Measurements from ENCODE around the gene PUM2.
"Not testable (repeated sequence)": the region's sequence is repeated elsewhere in the genome, so short reads cannot be mapped to it uniquely, and the experiment has no call there.

Gene PUM2

GRCh38 chr2:20368706-20369105, 18.1 kb upstream of the PUM2 start:
- no peak for DNase-seq (ENCODE audit: low read depth)

DNA sequence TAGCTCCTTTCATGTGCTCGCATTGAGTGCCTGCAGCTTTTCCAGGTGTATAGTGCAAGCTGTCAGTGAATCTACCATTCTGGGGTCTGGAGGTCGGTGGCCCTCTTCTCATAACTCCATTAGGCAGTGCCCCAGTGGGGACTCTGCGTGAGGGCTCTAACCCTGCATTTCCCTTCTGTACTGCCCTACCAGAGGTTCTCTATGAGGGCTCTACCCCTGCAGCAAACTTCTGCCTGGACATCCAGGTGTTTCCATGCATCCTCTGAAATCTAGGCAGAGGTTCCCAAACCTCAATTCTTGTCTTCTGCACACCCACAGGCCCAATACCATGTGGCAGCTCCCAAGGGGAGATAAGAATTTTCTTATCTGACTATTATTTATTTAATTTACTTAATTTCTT, 17.3 kb upstream of the PUM2 start:
- DNase-seq (ENCODE audit: low read depth) = not testable (repeated sequence)

- no peak for DNase-seq (ENCODE audit: low read depth)
Measured at GRCh38 chr2:20366672-20367116, 16.1 kb upstream of the PUM2 start.

- DNase-seq (ENCODE audit: low read depth) = no peak
Measured at GRCh38 chr2:20365249-20365817, 14.7 kb upstream of the PUM2 start.

- DNase-seq (ENCODE audit: low read depth) = no peak
Measured at GRCh38 chr2:20363578-20363977, 12.9 kb upstream of the PUM2 start.

GRCh38 chr2:20362701-20363435, 12.2 kb upstream of the PUM2 start:
- DNase-seq (ENCODE audit: low read depth) = no peak

- no peak for DNase-seq (ENCODE audit: low read depth)
Measured at GRCh38 chr2:20361893-20362292, 11.2 kb upstream of the PUM2 start.

- DNase-seq (ENCODE audit: low read depth) = no peak
Measured at GRCh38 chr2:20359096-20359495, 8.5 kb upstream of the PUM2 start.

- no peak for DNase-seq (ENCODE audit: low read depth)
Measured at GRCh38 chr2:20357638-20358389, 7.2 kb upstream of the PUM2 start.

DNA sequence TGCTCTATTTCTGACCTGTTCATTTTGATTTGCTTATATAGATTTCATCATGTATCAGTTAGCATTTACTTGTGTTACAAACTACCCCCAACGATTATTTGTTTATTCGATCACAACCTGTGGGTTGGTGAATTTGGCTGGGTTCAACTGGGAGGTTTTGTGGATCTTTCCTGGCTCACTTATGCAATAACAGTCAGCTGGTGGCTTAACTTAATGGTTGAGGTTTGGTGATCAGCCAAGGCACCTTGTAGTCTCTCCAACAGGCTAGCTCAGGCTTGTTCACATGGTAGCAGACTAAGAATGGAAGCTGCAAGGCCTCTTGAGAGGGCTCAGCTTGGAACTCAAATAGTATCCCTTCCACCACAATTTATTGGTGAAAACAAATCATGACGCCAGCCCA, 5.4 kb upstream of the PUM2 start:
- no peak for DNase-seq (ENCODE audit: low read depth)

DNA sequence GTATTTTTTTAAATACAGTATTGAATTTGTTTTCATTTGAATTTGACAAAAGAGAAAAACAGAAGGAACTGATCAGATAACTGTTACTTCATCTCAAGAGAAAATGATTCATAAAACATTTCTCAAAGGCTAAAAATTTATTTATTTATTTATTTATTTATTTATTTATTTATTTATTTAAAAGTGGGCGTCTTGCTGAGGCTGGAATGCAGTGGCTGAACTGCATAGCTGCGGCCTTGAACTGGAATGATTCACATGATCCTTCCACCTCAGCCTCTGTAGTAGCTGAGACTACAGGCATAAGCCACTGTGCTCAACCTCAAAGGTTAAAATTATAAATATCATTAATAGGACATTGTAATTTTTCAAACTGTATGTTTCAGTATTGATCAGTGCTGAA, 4.5 kb upstream of the PUM2 start:
- no peak for DNase-seq (ENCODE audit: low read depth)

DNA sequence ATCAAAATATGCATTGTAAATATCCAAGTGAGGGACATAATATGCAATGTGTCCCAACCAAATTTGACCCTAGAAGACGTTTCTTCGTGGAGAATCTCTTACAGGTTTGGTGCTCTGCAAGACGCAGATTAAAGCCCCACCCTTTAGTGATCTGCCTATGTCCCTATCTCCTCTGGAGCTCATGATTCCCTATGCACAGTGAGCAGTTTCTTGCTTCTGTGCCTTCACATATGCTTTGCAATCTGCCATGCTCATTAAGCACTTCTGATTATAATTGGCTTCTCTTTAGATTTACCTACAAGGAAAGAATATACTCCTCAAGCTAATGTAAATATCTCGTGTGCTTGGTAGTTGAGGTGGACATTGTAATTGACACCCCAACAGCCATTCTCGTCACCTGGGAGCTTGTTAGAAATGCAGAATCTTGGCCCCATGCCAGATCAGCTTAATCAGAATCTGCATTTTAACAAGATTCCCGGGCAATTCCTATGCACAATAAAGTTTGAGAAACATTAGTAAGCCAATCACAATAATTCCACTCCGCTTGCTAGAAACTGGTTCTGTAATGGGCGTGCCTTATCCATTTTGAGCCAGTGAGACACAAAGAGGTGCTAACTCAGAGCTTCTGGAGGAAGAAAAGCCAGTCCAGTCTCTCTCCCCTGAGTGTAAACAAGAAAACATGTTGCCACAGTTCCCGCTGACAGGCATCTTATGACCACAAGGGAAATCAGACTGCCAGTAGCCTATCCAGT, 2.8 kb upstream of the PUM2 start:
- DNase-seq (ENCODE audit: low read depth) = no peak

GRCh38 chr2:20352581-20353216, 2.1 kb upstream of the PUM2 start:
- no peak for DNase-seq (ENCODE audit: low read depth)

- no peak for DNase-seq (ENCODE audit: low read depth)
Measured at GRCh38 chr2:20352230-20352578, 1.6 kb upstream of the PUM2 start.

DNA sequence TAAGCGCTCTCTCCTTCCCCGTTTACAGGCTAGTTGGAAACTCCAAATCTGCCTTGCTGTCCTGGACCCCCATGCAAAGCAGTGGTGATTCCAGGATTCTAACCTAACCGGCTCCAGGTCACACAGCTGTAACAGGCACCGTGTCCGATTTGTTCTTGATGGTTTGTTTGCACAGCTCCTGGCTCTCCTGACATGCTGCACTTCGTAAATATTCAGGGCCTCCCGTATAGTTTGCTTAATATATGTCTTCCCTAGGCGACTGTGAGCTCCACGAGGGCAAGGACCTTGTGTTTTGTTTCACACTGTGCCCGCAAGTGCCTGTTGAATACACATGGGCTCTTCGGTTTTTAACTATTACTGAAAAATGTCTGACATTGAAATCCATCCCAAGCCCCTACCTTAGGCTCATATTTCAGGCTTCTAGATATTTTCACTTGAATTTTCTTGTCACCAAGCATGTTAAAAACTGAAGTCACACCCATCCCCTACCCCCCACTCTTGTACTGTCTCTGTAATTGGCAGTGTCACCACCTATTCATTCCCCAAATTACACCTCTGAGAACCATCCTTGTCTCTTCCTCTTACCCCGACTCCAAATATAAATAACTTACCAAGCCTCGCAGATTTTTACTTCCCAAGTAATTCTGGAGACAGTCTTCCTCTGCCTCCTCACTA, 1.0 kb upstream of the PUM2 start:
- no peak for DNase-seq (ENCODE audit: low read depth)

- peak; percentile 48 for DNase-seq (ENCODE audit: low read depth)
Measured at GRCh38 chr2:20350041-20350712, 467 bp downstream of the PUM2 start.

- DNase-seq (ENCODE audit: low read depth) = no peak
Measured at GRCh38 chr2:20349513-20349921, 1.1 kb downstream of the PUM2 start.

- DNase-seq (ENCODE audit: low read depth) = no peak
Measured at GRCh38 chr2:20348542-20348941, 2.1 kb downstream of the PUM2 start.

DNA sequence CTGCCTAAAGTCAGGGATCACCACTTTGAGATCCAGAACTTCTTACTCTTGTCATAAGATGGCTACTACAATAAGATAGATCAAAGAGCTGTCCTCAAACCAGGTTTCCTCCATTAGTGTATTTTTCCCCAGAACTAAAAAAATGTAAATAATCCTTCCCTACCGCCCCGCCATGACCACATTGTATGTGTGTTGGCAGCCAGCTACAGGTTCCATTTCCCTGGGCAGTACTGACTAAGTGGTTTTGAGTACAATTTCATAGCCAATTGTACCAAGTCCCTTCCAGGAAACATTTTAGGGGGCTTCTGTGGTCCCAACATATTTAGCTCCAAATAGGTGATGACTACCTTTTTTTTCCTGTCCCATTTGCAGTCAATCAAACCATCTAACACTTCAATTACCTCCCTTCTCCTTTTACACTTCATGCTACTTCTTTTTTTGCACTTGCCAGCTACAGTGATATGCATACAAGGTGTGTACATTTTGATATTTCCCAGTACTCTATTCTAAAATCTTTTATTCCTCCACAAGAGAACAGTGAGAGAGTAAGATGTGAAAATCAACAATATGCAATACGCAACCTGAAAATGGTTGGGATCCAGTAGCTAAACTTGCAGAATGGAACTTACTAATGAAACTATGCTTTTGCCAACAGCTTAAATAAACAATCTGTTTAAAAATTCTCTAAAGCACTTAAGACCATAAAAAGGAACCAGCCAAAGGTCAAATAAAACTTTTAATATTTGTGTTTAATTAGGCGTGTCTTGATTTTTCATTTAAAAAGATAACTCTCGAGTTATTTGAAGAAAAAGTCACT, 3.9 kb downstream of the PUM2 start:
- DNase-seq (ENCODE audit: low read depth) = no peak

DNA sequence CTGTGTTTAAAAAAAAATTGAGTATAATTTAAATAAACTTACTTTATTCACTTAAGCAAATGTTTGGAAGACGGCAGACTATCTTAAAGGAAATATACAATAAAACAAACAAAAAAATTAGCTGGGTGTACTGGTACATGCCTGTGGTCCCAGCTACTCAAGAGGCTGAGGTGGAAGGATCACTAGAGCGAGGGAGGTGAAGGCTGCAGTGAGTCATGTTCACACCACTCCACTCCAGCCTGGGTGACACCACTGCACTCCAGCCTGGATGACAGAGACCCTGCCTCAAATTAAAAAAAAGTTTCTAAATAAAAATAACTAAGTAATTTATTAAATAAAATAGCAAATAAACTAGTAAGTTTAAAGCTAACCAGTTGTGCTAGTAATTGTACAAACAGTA, 7.5 kb downstream of the PUM2 start:
- no peak for DNase-seq (ENCODE audit: low read depth)

Data from stimulated activated CD8-positive, alpha-beta memory T cell treated with anti-CD3 and anti-CD28 coated beads, Interleukin-12 subunit alpha, Interleukin-12 subunit beta, amount 100 ng/mL, for 4 hours (primary cell).